NCI-H187 treated with DMSO at 0.1 percent for 48 hours (cell line): ENCODE data around the gene VMO1.

Source experiments
- DNase-seq: peaks from one replicate; lab custom pipeline; 2025; lab: John Stamatoyannopoulos, UW

Gene VMO1

DNA sequence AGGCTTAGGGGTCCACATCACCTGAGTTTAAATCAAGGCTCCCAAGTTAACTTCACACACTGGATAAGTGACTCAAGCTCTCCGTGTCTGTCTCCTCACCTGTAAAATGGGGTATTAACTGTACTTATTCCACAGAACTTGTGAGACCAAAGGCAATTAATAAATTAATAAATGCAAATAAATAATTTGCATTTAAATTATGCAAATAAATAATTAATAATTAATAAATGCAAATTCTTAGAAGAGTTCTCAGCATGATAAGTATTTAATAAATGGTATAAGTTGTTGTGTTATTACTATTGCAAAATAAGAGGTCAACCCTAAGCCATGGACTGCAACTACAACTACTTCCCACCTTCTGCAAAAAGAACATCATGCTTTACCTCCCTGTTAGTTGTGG, 32.8 kb downstream of the VMO1 start:
- no peak for DNase-seq

DNA sequence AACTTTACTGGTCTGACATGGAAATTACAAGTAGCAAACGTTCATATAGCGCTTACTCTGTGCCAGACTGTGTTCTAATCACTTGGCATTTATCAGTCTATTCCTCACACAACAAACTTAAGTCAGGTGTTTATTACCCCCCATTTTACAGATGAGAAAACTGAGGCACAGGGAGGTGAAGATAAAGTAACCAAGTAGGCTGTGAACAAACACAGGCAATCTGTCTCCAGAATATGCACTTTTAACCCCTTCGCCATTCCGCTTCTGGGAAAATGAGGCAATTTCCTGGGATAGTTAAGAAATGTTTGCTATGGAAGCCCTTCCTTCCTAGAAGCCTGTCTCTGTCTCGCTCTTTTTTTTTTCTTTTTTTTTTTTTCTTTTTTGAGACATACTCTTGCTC, 34.2 kb downstream of the VMO1 start:
- no peak for DNase-seq

DNA sequence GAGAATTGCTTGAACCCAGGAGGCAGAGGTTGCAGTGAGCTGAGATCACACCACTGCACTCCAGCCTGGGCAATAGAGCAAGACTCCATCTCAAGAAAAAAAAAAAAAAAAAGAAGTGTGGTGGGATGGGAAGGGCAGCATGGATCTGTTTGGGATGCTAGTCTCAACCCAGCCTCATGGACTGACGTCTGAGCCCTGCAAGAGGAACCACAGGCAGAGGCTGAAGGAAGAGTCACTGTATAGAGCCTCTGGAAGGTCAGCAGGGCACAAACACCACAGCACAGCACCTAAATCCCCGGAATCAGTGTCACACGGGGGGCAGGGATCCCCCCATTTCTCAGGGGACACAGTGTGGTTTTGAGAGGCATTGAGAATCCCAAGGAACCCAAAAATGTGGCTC, 35.6 kb downstream of the VMO1 start:
- DNase-seq: no peak

DNA sequence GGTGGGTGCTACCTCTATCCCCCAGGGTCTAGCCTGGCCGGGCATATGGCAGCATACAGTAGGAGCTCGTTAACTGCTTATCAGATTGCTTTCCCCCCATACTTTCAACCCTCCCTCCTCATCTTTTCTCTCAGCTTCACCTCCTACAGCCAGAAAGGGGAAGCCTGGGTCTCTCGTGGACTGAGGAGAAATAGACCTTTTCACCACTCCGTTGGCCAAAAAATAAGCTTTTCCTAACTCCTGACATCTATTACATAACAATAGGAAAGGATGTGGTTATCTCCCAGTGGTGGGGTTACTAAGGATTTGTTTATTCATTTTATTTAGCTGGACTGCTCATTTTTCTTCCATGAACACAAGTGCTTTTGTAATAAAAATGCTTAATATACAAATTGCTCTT, 37.5 kb downstream of the VMO1 start:
- no peak for DNase-seq

DNA sequence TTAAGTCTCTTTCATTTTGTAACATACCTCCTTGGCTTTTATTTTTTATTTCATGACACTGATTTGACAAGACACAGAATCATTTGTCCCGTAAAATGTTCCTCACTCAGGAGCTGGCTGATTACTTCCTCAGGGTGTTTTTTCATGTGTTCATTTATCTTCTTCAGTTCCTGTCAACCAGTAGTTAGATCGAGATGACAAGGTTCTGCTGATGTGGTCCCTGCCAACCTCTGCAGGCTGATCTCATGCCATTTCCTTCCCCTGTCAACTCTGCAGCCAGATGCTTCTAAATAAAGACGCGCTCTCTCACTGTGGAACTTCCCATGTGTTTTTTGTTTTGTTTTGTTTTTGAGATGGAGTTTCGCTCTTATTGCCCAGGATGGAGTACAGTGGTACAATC, 38.3 kb downstream of the VMO1 start:
- no peak for DNase-seq

DNA sequence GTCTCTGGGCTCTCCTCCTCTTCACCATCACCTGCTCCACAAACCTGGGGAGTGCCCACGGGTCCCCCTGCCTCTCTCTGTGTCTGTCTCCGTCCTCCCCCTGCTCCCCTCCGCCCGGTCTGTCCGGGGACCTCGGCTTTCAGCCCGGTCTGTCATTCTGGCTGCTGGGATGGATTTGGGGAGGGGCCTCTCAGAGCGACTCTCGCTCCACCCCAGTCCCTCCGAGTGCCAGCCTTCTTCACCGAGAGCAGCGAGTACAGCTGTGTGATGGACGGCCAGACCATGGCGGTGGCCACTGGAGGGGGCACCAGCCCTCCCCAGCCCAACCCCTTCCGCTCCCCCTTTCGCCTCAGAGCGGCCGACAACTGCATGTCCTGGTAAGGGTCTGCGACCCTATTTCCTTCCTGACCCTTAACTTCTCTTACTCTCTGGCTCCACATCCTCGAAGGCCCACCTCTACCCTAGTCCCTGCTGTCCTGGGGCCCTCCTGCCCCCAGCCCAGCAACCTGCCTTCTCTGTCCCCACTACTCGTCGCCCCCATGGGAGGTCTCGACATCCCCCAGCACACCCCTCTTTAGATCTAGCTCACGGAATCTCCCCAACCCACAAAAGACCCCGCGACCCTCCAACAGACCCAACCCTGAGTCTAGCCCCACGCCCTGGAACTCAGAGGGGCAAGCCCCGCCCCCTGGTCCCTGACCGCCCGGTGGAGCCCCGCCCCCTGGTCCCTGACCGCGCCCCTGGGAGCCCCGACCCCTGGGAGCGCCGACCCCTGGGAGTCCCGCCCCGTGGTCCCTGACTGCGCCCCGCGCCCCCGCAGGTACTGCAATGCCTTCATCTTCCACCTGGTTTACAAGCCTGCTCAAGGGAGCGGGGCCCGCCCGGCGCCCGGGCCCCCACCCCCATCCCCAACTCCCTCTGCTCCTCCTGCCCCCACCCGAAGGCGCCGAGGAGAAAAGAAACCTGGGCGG, 40.9 kb downstream of the VMO1 start:
- DNase-seq: no peak

DNA sequence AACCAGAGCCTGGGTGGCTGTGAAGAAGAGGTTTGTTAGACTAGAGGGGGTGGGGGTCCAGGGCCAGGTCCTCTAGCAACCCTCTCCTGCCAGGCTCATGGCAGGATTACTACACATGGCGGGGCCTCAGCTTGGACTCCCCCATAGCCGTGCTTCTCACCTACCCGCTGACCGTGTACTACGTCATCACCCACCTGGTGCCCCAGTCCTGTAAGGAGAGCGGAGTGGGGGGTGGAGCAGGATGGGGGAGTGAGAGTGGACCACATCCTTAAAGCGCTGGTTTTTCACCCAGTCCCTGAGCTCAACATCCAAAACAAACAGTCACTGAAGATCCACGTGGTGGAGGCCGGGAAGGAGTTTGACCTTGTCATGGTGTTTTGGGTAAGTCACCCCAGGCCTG, 42.3 kb downstream of the VMO1 start:
- no peak for DNase-seq

DNA sequence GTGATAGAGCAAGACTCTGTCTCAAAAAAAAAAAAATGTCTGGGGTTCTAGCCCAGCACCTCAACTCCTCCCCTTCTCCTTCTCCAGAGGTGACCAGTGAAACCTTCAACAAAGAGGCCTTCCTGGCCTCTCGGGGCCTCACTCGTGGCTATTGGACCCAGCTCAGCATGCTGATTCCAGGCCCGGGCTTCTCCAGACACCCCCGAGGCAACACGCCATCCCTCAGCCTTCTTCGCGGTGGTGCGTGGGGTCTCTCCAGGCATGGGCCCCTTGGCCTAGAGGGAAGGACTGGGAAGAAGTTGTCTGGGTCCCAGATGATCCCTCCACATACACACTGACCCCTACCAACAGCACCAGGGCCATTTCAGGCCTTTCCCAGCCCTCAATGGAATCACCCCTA, 42.9 kb downstream of the VMO1 start:
- DNase-seq: no peak

DNA sequence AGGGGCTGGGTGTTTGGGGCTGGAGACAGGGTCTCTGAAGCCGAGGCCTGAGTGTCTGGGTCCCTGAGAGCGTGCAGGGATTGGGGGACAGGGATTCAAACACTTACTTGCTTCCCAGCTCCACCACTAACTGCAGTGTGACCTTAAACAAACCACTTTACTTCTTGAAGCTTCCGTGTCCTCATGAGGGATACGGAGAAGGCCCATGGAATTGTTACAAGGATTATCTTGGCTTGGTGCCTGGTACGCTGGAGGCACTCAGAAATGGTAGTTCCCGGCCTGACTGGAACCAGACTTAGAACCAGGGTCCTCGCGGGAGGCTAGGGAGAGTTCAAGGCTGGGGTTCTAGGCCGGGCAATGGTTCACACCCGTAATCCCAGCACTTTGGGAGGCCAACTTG, 43.5 kb downstream of the VMO1 start:
- DNase-seq: no peak

DNA sequence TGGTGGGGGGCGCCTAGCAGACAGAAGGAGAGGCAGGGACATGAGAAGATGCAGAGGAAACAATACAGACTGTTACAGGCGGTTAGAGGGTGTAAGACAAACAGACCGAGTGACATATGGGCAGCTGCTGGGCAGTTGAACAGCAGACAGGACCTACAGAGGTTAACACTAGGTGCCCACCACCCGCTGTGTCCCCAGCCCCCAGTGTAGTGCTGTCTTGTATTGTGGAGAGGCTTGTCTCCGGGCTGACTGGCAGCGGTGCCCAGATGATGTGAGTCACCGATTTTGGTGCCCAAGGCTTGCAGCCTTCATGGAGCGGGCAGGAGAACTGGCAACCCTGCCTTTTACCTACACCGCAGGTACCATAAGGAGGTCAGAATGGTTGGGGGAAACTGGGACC, 44.0 kb downstream of the VMO1 start:
- DNase-seq: no peak

DNA sequence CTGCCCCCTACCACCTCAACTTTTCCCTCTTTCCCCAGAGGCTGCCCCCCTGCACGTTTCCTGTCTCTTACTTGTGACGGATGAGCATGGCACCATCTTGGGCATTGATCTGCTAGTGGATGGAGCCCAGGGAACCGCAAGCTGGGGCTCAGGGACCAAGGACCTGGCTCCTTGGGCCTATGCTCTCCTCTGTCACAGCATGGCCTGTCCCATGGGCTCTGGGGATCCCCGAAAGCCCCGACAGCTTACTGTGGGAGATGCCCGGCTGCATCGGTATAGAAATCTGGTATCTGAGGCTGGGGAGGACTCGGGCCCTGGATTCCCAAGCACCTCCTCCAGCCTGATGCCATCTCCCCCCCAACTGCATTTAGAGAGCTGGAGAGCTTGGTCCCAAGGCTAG, 44.6 kb downstream of the VMO1 start:
- no peak for DNase-seq

DNA sequence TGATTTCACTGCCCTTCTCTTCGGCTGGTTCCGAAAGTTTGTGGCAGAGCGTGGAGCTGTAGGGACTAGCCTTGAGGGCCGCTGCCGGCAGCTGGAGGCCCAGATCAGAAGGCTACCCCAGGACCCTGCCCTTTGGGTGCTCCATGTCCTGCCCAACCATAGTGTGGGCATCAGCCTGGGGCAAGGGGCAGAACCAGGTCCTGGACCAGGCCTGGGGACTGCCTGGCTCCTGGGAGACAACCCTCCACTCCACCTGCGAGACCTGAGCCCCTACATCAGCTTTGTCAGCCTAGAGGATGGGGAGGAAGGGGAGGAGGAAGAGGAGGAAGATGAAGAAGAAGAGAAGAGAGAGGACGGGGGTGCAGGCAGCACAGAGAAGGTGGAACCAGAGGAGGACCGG, 45.6 kb downstream of the VMO1 start:
- no peak for DNase-seq

DNA sequence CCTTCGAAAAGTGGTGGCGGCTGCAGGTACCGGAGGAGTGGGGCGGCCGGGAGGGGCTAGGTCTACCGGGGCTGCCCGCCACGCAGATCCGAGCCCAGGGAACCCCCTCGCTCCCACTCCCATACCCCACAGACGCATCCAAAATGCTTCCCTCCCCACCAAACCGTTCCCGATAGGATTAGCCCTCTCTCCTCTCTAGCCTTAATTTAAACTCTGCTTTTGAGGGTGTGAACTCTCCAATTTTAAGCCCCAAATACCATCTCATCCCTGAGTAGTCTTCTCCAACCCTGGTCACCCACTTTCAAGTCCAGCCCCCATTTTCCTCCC, 46.2 kb downstream of the VMO1 start:
- DNase-seq: no peak

DNA sequence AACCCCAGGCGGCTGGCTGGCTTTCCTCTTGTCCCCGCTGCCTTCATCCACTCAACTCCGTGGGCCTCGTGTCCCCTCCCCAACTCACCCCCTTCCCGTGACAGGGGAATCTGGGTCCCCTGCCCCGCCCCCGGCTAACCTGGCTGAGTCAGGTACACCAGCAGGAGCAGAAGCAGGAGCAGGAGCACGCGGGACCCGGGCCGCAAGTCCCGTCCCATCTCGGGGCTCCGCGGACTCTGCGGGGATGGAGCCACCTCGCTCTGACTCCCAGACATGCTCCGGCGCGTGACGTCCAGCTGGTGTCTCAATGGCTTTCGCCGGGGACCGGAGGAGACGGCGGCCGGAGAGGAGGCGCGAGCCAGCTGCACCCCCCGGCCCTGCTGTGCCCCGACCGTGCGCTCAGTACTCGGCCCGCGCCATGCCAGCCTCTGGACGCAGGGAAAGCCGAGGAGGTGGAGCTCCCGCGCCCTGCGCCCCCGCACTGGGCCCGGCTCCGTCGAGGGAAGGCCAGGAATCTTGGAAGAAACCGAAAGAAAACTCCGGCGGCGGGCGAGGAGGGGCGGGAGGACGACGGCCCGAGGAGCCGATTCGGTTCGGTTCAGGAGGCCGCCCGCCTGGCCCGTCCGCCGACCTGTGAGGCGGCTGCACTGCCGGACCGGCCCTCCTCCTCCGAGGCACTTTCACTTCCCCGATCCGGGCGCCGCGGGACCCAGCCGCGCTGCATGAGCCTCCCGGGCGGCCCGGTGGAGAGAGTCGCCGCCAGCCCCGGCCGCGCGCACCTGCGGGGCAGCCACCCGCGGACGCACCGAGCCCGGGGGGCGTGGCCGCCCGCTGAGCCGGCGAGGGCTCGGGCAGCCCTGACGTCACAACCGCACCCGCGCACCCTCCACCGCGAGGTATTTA, 46.8 kb downstream of the VMO1 start, which contains the start of the genes CXCL16 and ZMYND15:
CXCL16 (minus strand) TSS at position 807 of the 903 bp plus-strand sequence; CDS start at position 218, 589 bp downstream.
ZMYND15 (plus strand) TSS at position 712 of the 903 bp plus-strand sequence. CDS start 716 bp downstream, outside the sequence.
- no peak for DNase-seq

DNA sequence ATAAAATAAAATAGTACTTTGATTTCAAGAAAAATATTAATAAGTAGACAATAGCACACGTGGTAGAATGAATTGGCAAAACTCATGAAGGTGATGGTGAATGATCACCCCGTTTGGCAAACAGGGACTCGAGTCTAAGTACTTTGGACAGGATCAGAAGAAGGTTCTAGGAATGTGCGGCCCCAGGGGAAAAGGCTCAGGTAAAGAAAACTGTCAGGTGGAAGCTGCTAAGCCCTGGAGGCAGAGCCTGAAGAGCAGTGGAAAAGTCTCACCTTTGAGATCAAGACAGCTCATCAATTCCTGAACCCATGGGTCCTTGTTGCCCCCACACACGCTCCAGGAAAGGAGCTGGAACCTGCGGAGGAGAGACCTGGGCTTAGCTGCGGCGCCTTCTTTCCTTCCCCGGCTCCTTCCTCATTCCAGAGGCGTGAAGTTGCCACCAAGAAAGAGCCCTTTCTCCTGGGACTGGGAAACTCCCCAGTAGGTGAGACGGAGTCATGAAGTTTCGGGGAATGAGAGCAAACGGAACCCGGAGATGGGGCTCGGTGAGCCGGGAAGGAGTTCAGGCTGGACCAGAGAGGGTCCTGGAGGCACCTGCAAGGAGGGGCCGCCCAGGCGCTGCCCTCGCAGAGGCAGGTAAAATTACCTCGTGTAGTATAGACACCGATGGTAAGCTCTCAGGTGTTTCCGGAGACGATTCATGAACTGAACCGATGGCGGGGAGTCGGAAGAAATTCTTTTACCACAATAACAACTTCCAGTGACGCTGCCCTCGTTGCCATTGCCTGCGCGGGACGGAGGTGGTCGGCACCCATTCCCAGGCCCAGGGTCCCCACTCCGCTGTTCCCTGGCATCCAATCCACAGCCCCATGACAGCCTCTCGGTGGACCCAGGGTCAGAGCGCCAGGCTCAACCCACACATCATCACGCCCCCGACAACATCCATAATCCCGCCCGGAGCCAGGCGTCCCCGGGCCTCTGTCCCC, 47.7 kb downstream of the VMO1 start:
- DNase-seq: no peak

DNA sequence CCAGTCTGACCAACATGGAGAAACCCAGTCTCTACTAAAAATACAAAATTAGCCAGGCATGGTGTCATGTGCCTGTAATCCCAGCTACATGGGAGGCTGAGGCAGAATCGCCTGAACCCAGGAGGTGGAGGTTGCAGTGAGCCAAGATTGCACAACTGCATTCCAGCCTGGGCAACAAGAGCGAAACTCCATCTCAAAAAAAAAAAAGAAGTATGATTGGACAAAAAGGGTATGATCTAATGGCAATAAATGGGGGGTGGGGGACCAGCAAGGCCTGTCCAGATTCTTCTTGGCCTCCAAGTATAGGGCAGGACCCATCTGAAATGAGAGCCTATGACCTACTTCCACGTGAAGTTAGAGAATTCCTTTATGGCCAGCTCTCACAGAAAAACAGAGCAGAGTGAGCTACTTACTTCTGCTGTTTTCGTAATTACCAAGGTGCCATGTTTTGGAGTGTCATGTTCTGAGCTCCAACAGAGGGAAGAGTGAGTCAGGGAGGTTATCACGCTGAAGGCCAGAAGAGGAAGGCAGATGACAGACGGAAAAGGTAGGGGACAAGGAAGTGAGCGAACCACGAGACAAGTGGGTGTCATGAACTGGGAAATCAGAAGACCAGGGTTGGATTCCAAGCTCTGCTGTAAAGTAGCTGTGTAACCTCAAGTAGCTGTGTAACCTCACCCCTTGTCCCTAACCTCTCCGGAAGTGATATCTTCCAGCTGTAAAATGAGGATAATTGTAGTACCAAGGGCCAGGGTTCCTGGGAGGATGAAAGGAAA, 50.1 kb downstream of the VMO1 start:
- DNase-seq: no peak
